ENCODE data around the gene DNLZ. TPM values are rescaled to one million over a fixed set of nuclear protein-coding genes. Genes with fewer than 3 reads are reported as not detected.

DNLZ gene
- total and polyA plus RNA-seq, 2 donors (not counting 3 experiments of a cell fraction or from before 2014, with no cell fraction given) = 26.9 to 38.4 TPM

GRCh38 chr9:136395020-136395340 lies 31.4 kb upstream of the DNLZ start:
- Histone ChIP-seq H2AFZ (ENCODE audit: low read depth, low read length) (no peak overlapping the region), H3K9ac (replicated peaks; ENCODE audit: extremely low read depth, insufficient read depth, low read length) (no peak overlapping the region), H3K9me1 (replicated peaks; ENCODE audit: control insufficient read depth, extremely low read depth, insufficient read depth, low read length) (no peaks in the 10 kb centered on the region), H3K27ac (ENCODE audit: insufficient read depth, low read depth, low read length) (no peak overlapping the region), H3K4me3 (replicated peaks in 1 of 3; ENCODE audit: insufficient read depth in 1 of 3, low read depth in 1 of 3, low read length in 3 of 3) (no peak overlapping the region), H4K20me1 (replicated peaks; ENCODE audit: control insufficient read depth, extremely low read depth, insufficient read depth, low read length) (no peaks in the 10 kb centered on the region), H3K36me3 (ENCODE audit: control insufficient read depth in 2 of 2, extremely low read depth in 1 of 2, insufficient read depth in 2 of 2, low read length in 2 of 2) (peaks cover 7 to 61% of the 10 kb centered on the region in 2 experiments), H3K4me1 (ENCODE audit: control insufficient read depth, extremely low read depth, insufficient read depth, low read length) (peaks cover 6% of the 10 kb centered on the region), H3K27me3 (ENCODE audit: control insufficient read depth in 2 of 2, insufficient read depth in 2 of 2, low read length in 2 of 2) (no peaks in the 10 kb centered on the region), H3K4me2 (ENCODE audit: insufficient read depth, low read length) (no peak overlapping the region), H3K79me2 (ENCODE audit: control insufficient read depth, insufficient read depth, low read length) (peaks cover 22% of the 10 kb centered on the region), H3K9me3 (replicated peaks; ENCODE audit: control insufficient read depth, insufficient read depth, low read length) (no peaks in the 10 kb centered on the region)
- no peak for TF ChIP-seq JUN (IDR thresholded peaks at IDR 0.05; ENCODE audit: borderline replicate concordance, insufficient read depth, insufficient read length, low read depth)
- ChIA-PET CTCF (no interaction called here), POLR2A (no interaction called here)
- intact Hi-C loops (cut with micrococcal nuclease) = no loop called here
- no TSS peak for BruUV-seq (replicated peaks)
- DNase-seq (ENCODE audit: low read depth, low spot score) = no peak
- FAIRE-seq = no peak
- dilution Hi-C loops (cut with MboI; ENCODE audit: extremely low pct_ligation_motif_present, low sequenced_read_pairs) = no loop called here

GRCh38 chr9:136394312-136395019 lies 30.9 kb upstream of the DNLZ start:
- Histone ChIP-seq H3K9me3 (replicated peaks; ENCODE audit: control insufficient read depth, insufficient read depth, low read length) (no peaks in the 10 kb centered on the region), H3K4me2 (ENCODE audit: insufficient read depth, low read length) (no peak overlapping the region), H4K20me1 (replicated peaks; ENCODE audit: control insufficient read depth, extremely low read depth, insufficient read depth, low read length) (no peaks in the 10 kb centered on the region), H3K79me2 (ENCODE audit: control insufficient read depth, insufficient read depth, low read length) (peaks cover 17% of the 10 kb centered on the region), H3K9ac (replicated peaks; ENCODE audit: extremely low read depth, insufficient read depth, low read length) (no peak overlapping the region), H3K4me1 (ENCODE audit: control insufficient read depth, extremely low read depth, insufficient read depth, low read length) (peaks cover 6% of the 10 kb centered on the region), H3K36me3 (ENCODE audit: control insufficient read depth in 2 of 2, extremely low read depth in 1 of 2, insufficient read depth in 2 of 2, low read length in 2 of 2) (peaks cover 9 to 67% of the 10 kb centered on the region in 2 experiments), H3K9me1 (replicated peaks; ENCODE audit: control insufficient read depth, extremely low read depth, insufficient read depth, low read length) (no peaks in the 10 kb centered on the region), H3K4me3 (replicated peaks in 1 of 3; ENCODE audit: insufficient read depth in 1 of 3, low read depth in 1 of 3, low read length in 3 of 3) (no peak overlapping the region), H2AFZ (ENCODE audit: low read depth, low read length) (no peak overlapping the region), H3K27me3 (ENCODE audit: control insufficient read depth in 2 of 2, insufficient read depth in 2 of 2, low read length in 2 of 2) (no peaks in the 10 kb centered on the region), H3K27ac (ENCODE audit: insufficient read depth, low read depth, low read length) (no peak overlapping the region)
- TF ChIP-seq CTCF (IDR thresholded peaks at IDR 0.05; ENCODE audit: extremely low read depth in 1 of 2, insufficient read depth in 1 of 2, low read depth in 1 of 2, low read length in 2 of 2) = no peak
- no peak for TF ChIP-seq GATA2 (IDR thresholded peaks at IDR 0.05; ENCODE audit: insufficient read depth, insufficient read length, low read depth, low read length)
- TF ChIP-seq FOS (IDR thresholded peaks at IDR 0.05; ENCODE audit: borderline replicate concordance, insufficient read depth, low read length) = no peak
- no peak for TF ChIP-seq POLR2A (IDR thresholded peaks at IDR 0.05; ENCODE audit: low read depth, low read length)
- no peak for TF ChIP-seq JUN (IDR thresholded peaks at IDR 0.05; ENCODE audit: borderline replicate concordance, insufficient read depth, insufficient read length, low read depth)
- TF ChIP-seq EZH2 (IDR thresholded peaks at IDR 0.05; ENCODE audit: borderline replicate concordance, low read depth, low read length, severe bottlenecking) = no peak
- no peak for TF ChIP-seq MYC (IDR thresholded peaks at IDR 0.05; ENCODE audit: low read depth, low read length)
- no peak for TF ChIP-seq POLR2AphosphoS5 (IDR thresholded peaks at IDR 0.05; ENCODE audit: insufficient read depth, low read depth, low read length)
- no peak for TF ChIP-seq MAX (IDR thresholded peaks at IDR 0.05; ENCODE audit: insufficient read depth, insufficient read length)
- FAIRE-seq = no peak
- intact Hi-C loops (cut with micrococcal nuclease) = no loop called here
- CTCF ChIA-PET = no interaction called here
- POLR2A ChIA-PET = no interaction called here
- no TSS peak for BruUV-seq (replicated peaks)
- no peak for DNase-seq (ENCODE audit: low read depth, low spot score)
- dilution Hi-C loops (cut with MboI; ENCODE audit: extremely low pct_ligation_motif_present, low sequenced_read_pairs) = no loop called here

All from endothelial cell of umbilical vein (primary cell).